ENCODE measurements around the gene PTPRN2. TPM values are rescaled to one million over a fixed set of nuclear protein-coding genes. Genes with fewer than 3 reads are reported as not detected.

PTPRN2 gene
- total and polyA plus RNA-seq, 2 experiments from 2014 or later, result 0.28 TPM; not detected in 1

- TF ChIP-seq CTCF (IDR thresholded peaks at IDR 0.05; ENCODE audit: low read depth, low read length), result no peak
- H3K27me3 ChIP-seq, result no peaks in the 10 kb centered on the region
- no peak for DNase-seq (ENCODE audit: low read depth in 1 of 2, low spot score in 1 of 2)
- no peaks in the 10 kb centered on the region for H3K9me3 ChIP-seq (ENCODE audit: low read depth)
- no peak overlapping the region for H3K27ac ChIP-seq
- no peaks in the 10 kb centered on the region for H3K4me1 ChIP-seq (ENCODE audit: low read depth)
- no peak overlapping the region for H3K4me3 ChIP-seq
- H3K36me3 ChIP-seq, result no peaks in the 10 kb centered on the region
These were observed 14.4 kb upstream of the PTPRN2 start for GRCh38 chr7:158602041-158602440.

- Histone ChIP-seq H3K9me3 (ENCODE audit: low read depth) (no peaks in the 10 kb centered on the region), H3K27ac (no peak overlapping the region), H3K4me3 (no peak overlapping the region), H3K27me3 (no peaks in the 10 kb centered on the region), H3K4me1 (ENCODE audit: low read depth) (no peaks in the 10 kb centered on the region), H3K36me3 (no peaks in the 10 kb centered on the region)
- TF ChIP-seq CTCF (IDR thresholded peaks at IDR 0.05; ENCODE audit: low read depth, low read length), result no peak
- no peak for DNase-seq (ENCODE audit: low read depth in 1 of 2, low spot score in 1 of 2)
These were observed 13.5 kb upstream of the PTPRN2 start for GRCh38 chr7:158601090-158601489.

GRCh38 chr7:158596745-158597144 lies 9.1 kb upstream of the PTPRN2 start:
- H3K27ac ChIP-seq, result no peak overlapping the region
- H3K4me1 ChIP-seq (ENCODE audit: low read depth), result no peaks in the 10 kb centered on the region
- peaks cover 9% of the 10 kb centered on the region for H3K27me3 ChIP-seq
- H3K9me3 ChIP-seq (ENCODE audit: low read depth), result no peaks in the 10 kb centered on the region
- no peak for TF ChIP-seq CTCF (IDR thresholded peaks at IDR 0.05; ENCODE audit: low read depth, low read length)
- H3K36me3 ChIP-seq, result no peaks in the 10 kb centered on the region
- no peak for DNase-seq (ENCODE audit: low read depth in 1 of 2, low spot score in 1 of 2)
- no peak overlapping the region for H3K4me3 ChIP-seq

- Histone ChIP-seq H3K36me3 (no peaks in the 10 kb centered on the region), H3K4me3 (no peak overlapping the region), H3K27me3 (peaks cover 13% of the 10 kb centered on the region), H3K27ac (no peak overlapping the region), H3K4me1 (ENCODE audit: low read depth) (no peaks in the 10 kb centered on the region), H3K9me3 (ENCODE audit: low read depth) (no peaks in the 10 kb centered on the region)
- TF ChIP-seq CTCF (IDR thresholded peaks at IDR 0.05; ENCODE audit: low read depth, low read length), result no peak
- no peak for DNase-seq (ENCODE audit: low read depth in 1 of 2, low spot score in 1 of 2)
These were observed 8.7 kb upstream of the PTPRN2 start for GRCh38 chr7:158596309-158596708.

GRCh38 chr7:158595068-158595467 lies 7.4 kb upstream of the PTPRN2 start:
- Histone ChIP-seq H3K4me1 (ENCODE audit: low read depth) (no peaks in the 10 kb centered on the region), H3K4me3 (no peak overlapping the region), H3K27ac (no peak overlapping the region), H3K9me3 (ENCODE audit: low read depth) (no peaks in the 10 kb centered on the region), H3K27me3 (peaks cover 25% of the 10 kb centered on the region), H3K36me3 (no peaks in the 10 kb centered on the region)
- TF ChIP-seq CTCF (IDR thresholded peaks at IDR 0.05; ENCODE audit: low read depth, low read length), result no peak
- DNase-seq (ENCODE audit: low read depth in 1 of 2, low spot score in 1 of 2), result peak in 1 of 2 donors; percentile 45

- no peak for TF ChIP-seq CTCF (IDR thresholded peaks at IDR 0.05; ENCODE audit: low read depth, low read length)
- H3K4me3 ChIP-seq, result no peak overlapping the region
- DNase-seq (ENCODE audit: low read depth in 1 of 2, low spot score in 1 of 2), result no peak
- peaks cover 48% of the 10 kb centered on the region for H3K27me3 ChIP-seq
- H3K27ac ChIP-seq, result no peak overlapping the region
- no peaks in the 10 kb centered on the region for H3K36me3 ChIP-seq
- no peaks in the 10 kb centered on the region for H3K9me3 ChIP-seq (ENCODE audit: low read depth)
- H3K4me1 ChIP-seq (ENCODE audit: low read depth), result no peaks in the 10 kb centered on the region
These were observed 4.9 kb upstream of the PTPRN2 start for GRCh38 chr7:158592541-158592940.

Data from cardiac muscle cell (in vitro differentiated cells and primary cell).